T follicular helper cell (primary cell): ENCODE data around the gene MUC6.

Source experiments
- DNase-seq: peaks from one replicate; pipeline ENCODE4 v3.0.0-alpha.2; 2020; ENCODE audit warnings: low read depth
- total RNA-seq, 2 experiments: gene quantifications; one replicate each; lab custom pipeline; 2026; lab: John Stamatoyannopoulos, UW

The MUC6 gene, protein sequence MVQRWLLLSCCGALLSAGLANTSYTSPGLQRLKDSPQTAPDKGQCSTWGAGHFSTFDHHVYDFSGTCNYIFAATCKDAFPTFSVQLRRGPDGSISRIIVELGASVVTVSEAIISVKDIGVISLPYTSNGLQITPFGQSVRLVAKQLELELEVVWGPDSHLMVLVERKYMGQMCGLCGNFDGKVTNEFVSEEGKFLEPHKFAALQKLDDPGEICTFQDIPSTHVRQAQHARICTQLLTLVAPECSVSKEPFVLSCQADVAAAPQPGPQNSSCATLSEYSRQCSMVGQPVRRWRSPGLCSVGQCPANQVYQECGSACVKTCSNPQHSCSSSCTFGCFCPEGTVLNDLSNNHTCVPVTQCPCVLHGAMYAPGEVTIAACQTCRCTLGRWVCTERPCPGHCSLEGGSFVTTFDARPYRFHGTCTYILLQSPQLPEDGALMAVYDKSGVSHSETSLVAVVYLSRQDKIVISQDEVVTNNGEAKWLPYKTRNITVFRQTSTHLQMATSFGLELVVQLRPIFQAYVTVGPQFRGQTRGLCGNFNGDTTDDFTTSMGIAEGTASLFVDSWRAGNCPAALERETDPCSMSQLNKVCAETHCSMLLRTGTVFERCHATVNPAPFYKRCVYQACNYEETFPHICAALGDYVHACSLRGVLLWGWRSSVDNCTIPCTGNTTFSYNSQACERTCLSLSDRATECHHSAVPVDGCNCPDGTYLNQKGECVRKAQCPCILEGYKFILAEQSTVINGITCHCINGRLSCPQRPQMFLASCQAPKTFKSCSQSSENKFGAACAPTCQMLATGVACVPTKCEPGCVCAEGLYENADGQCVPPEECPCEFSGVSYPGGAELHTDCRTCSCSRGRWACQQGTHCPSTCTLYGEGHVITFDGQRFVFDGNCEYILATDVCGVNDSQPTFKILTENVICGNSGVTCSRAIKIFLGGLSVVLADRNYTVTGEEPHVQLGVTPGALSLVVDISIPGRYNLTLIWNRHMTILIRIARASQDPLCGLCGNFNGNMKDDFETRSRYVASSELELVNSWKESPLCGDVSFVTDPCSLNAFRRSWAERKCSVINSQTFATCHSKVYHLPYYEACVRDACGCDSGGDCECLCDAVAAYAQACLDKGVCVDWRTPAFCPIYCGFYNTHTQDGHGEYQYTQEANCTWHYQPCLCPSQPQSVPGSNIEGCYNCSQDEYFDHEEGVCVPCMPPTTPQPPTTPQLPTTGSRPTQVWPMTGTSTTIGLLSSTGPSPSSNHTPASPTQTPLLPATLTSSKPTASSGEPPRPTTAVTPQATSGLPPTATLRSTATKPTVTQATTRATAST (N-terminal part only)
- 0 reads per million in 2 experiments for total RNA-seq

- no peak for DNase-seq
Measured at GRCh38 chr11:1036303-1036923, at the start of gene MUC6. Gene MUC6, minus strand, starts transcription at chr11:1036718. Its CDS starts 63 bp downstream, at chr11:1036655.

DNA sequence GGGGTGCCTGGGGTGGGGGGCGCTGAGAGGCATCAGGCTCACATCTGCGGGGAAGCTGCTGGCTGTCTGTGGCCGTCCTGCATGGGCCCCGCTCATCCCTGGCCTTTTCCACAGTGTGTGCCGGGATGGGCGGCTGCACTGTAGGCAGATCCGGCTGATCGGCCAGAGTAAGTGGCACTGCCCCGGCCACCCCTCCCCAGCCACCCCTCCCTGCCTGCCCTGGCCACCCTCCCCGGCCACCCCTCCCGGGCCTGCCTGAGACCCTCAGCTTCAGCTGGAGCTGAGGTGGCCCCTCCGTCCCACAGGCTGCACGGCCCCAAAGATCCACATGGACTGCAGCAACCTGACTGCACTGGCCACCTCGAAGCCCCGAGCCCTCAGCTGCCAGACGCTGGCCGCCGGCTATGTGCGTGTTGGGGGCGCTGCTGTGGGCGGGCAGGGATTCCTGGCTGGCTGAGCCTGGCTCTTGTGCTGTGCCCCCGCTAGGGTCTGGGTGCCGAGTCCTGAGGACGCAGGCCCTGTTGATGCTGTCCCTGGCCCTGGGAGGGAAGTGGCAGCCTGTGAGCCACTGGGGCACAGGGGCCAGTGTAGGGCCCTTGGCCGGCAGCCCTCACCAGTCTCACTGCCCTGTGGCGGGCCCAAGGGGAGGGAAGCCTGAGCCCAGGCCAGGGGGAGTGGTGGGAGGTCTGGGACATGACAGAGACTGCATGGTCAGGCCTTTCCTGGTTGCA is 49.1 kb upstream of the MUC6 start:
- no peak for DNase-seq

DNA sequence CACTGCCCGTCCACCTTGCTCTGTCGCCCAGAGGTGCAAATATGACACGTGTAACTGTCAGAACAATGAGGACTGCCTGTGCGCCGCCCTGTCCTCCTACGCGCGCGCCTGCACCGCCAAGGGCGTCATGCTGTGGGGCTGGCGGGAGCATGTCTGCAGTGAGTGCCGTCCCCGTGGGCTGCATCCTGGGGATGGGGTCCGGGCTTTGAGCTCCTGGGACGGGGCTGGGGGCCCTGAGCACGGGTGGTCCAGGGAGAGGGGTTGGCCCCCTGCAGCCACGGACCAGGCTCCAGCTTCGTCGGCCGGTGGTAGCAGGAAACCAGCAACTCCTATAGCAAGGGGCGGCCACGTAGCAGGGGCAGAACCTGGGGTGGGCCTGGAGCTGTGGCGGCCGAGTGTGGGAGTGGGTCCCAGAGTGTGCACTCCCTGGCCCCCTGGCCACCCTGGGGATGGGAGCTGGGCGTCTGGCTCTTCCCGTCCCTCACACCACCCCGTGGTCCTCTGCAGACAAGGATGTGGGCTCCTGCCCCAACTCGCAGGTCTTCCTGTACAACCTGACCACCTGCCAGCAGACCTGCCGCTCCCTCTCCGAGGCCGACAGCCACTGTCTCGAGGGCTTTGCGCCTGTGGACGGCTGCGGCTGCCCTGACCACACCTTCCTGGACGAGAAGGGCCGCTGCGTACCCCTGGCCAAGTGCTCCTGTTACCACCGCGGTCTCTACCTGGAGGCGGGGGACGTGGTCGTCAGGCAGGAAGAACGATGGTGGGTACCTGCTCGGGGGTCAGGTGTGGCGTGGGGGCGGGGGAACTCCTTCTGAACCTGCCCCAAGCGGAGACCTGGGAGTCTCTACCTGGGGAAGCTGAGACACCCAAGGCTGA is 48.3 kb upstream of the MUC6 start:
- DNase-seq: no peak

DNA sequence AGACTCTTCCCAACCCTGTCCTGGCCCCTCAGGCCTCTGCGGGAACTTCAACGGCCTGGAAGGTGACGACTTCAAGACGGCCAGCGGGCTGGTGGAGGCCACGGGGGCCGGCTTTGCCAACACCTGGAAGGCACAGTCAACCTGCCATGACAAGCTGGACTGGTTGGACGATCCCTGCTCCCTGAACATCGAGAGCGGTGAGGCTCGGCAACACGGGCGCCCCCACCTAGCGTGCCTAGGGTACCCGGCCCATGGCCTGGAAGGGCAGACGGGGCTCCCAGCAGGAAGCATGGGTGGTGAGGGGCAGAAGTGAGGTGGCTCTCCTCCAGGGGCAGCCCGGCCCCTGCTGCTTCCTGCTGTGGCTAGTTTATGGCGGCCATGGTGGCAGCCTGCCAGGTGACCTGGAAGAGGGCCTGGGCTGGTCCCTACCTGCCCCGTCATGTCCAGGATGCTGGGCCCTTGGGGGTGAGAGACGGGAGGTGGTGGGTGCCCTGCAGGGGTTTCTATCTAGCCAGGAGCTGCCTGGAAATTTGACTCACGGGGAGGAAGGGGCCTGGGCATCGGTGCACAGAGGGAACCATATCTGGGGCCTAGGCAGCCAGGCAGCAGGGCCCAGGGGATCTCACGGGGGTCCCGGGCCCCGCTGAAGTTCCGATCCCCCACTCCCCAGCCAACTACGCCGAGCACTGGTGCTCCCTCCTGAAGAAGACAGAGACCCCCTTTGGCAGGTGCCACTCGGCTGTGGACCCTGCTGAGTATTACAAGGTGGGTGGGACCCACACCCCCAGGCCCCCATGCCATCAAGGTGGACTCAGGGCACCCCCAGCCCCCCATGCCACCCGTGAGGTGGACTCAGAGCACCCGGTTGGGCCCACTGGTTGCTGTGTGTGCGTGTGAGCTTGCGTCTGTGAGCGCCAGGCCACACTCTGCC is 47.4 kb upstream of the MUC6 start:
- DNase-seq: no peak

DNA sequence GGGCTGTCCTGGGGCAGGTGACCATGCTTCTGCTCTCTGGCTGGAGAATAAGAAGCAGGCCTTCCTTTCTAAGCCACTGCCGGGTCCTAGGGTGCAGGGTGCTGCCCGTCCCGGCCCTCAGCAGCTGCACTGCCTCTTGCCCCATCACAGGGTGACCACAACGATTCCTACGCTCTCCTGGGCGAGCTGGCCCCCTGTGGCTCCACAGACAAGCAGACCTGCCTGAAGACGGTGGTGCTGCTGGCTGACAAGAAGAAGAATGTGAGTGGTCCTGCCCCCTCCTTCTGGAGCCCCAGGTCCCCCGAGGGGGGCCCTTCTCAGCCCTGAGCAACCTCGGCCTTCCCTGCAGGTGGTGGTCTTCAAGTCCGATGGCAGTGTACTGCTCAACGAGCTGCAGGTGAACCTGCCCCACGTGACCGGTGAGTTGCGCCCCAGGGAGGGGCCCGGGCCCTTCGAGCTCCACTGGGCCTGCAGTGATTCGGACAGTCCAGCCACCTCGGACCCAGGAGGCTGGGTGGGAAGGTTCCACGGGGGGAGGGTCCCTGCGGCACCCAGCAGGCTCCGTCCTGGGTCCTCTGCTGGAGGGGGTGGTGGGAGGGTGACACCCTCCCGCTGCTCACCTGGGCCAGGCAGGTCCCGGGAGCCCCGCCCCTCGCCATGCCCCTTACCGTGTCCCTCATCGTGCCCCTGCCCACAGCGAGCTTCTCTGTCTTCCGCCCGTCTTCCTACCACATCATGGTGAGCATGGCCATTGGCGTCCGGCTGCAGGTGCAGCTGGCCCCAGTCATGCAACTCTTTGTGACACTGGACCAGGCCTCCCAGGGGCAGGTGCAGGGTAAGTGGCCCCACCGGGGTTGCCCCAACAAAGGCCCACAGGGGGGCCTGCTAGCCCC is 46.5 kb upstream of the MUC6 start:
- DNase-seq: no peak

DNA sequence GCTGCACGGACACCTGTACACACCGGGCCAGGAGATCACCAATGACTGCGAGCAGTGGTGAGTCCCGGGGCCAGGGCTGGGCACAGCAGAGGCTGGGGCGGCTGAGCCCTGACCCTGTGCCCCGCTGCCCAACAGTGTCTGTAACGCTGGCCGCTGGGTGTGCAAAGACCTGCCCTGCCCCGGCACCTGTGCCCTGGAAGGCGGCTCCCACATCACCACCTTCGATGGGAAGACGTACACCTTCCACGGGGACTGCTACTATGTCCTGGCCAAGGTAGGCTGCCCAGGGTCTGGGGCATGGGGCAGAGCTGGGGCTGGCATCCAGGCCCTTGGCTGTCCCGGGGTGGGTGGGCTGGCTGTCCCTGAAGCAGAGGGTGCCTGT is 45.8 kb upstream of the MUC6 start:
- no peak for DNase-seq

GRCh38 chr11:1081601-1082311 is 45.2 kb upstream of the MUC6 start:
- DNase-seq: no peak

DNA sequence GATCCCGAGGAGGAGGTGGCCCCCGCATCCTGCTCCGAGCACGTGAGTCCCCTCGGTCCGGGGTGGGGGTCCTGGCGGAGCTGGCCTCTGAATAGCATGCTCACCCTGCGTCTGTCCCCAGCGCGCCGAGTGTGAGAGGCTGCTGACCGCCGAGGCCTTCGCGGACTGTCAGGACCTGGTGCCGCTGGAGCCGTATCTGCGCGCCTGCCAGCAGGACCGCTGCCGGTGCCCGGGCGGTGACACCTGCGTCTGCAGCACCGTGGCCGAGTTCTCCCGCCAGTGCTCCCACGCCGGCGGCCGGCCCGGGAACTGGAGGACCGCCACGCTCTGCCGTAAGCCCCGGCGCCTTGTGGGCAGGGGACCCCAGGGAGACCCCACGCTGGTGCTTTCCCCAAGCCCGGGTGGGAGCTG is 41.7 kb upstream of the MUC6 start:
- DNase-seq: no peak

DNA sequence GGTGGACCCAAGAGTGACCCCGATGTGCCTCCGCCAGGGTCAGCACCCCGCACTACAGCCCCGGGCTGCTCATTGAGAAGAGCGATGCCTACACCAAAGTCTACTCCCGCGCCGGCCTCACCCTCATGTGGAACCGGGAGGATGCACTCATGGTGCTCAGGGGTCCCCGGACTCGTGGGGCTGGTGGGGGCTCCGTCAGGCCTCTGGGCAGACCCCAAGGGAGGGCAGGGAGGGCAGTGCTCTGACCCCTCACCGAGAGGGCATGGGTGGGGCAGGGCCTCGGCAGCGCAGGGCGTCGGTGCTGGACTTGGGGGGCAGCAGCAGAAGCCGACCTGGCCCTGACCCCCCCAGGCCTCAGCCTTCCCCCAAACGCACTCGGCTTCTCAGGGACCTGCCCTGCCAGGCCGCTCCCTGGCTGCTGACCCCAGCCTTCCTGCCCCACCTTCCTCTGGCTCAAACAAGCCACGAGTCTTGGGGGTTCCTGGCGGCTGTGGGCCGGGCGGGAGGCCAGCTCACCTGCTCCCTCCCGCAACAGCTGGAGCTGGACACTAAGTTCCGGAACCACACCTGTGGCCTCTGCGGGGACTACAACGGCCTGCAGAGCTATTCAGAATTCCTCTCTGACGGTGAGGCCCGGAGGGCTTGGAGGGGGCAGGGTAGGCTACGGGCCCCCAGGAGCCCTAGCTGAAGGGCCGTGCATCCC is 41.0 kb upstream of the MUC6 start:
- DNase-seq: no peak

- DNase-seq: no peak
Measured at GRCh38 chr11:1077033-1077416, 40.5 kb upstream of the MUC6 start.

DNA sequence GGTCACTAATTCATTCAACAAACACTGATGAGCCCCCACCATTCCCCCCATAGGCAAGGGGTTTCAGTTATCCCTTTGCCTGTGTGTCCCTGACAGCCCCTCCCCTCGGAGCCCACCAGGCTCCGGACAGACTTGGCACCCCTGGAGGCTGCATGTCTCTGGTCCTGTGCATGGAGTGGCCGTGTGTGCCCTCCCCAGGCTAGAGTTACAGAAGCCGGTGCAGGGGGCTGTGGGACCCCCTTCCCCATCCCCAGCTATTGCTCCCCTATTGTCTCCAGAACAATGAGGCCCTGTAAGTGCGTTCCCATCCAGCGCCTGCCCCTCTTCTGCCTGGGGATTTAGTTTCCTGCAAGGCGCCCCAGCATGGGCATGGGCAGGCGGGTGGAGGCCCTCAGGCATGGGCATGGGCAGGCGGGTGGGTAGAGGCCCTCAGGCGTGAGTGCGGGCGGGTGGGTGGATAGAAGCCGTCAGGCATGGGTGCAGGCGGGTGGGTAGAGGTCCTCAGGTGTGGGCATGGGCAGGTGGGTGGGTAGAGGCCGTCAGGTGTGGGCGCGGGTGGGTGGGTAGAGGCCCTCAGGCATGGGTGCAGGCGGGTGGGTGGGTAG is 39.6 kb upstream of the MUC6 start:
- no peak for DNase-seq

DNA sequence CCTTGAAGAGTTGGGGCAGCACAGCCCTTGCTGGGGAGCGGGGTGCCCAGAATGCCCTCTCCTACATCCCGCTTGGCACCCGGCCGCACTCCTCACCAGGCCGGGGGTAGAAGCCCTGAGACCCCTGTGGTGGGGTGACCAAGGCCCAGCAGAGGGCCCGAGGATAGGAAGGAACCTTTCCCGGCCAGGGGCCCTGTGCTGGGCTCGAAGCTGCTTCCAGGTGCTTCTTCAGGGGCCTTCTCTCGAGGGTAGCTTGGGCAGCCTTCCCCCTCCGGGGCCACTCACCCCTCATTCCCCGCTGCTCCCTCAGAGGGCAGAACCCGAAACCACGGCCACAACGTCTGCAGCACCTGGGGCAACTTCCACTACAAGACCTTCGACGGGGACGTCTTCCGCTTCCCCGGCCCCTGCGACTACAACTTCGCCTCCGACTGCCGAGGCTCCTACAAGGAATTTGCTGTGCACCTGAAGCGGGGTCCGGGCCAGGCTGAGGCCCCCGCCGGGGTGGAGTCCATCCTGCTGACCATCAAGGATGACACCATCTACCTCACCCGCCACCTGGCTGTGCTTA is 38.9 kb upstream of the MUC6 start:
- DNase-seq: no peak

DNA sequence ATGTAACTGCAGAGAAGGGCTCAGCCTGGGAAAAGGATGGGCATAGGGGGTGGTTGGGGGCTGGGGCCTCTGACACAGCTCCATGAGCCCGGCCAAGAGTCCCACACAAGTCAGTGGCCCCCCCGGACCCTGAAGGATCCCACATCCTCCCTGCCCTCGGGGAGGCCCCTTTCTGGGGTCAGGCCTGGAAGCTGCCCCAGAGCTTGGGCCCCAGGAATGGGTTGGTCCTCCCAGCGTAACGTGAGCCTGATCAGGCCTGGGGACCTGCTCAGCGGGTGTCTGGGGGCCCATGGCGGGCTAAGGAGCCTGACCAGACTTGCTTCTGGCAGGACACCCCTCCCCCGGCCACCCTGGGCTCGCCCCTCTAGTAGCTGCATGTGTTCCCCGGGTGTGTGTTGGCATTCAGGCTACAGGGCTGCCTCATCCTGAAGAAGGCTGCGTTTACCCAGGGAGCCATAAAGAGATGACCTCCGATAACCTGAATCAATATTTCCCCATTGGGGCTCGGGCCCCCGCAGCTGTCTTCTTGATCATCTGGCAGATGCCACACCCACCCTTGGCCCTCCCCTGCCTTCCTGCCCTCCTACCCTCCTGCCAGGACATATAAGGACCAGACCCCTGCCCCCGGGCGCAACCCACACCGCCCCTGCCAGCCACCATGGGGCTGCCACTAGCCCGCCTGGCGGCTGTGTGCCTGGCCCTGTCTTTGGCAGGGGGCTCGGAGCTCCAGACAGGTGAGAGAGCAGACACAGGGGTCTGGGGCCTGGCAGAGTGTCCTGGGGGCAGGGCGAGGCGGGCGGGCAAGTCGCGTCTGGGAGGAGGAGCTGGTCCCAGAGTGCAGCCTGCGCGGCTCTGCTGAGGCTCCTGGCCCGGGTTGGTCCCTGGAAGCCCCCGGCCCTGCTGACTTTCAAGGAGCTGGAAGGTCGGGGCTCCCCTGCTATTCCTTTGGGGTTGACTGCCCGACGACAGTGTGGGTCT is 38.0 kb upstream of the MUC6 start, which contains the start of gene MUC2:
MUC2 (plus strand) TSS at position 631 of the 978 bp plus-strand sequence.
- no peak for DNase-seq

DNA sequence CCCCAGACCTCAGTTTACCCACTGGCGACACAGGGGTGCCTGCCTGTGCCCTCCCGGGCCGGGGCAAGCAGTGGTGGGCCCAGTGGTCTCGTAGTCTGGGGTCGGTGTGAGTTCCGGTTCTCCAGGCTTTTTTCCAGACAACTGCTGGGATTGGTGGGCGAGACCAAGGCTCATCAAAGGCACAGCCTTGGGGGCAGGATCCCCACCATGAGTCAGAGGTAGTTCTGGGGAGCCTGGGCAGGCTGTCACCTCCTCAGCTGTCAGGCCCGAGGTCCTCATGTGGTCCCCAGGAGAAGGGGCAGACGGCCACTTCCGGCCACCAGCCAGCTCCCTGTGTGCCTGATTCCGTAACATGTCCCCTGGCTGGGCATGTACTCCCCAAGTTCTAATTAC is 37.3 kb upstream of the MUC6 start:
- no peak for DNase-seq
